ENCODE measurements around the gene COTL1.

Gene COTL1

DNA sequence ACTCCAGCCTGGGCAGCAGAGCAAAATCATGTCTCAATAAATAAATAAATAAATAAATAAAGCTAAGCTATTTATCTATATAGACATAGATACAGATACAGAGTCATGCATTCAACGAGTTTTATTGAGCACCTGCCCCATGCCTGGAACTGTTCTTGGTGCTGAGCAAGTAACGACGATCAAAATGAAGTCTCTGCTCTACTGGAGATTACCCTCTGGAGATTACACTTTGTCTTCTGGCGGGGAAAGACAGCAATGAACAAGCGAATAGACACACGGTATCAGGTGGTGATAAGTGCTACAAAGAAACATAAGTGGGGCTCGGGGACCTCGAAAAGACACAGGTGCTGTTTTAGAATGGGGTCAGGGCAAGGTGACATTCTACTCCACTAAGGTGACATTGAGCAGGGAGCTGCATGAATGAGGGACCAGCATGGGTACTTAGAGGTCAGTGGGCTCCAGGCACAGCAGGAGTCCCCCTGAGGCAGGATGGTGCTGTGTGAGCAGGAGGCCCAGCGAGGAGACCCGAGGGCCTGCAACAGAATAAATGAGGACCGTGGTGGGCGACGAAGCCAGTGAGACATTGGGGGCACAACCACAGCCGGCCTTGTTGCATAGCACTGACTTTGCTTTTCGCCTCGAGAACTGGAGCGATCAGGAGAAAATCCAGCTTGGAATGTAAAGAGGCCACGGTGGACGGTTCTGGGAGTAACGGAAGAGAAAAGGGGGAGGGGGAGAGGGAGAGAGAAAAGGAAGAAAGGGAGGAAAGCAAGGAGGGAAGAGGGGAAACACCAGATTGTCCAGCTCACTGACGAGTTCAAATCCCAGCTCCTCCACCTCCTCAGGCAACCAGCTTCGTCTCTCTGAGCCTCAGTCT lies 71.0 kb downstream of the COTL1 start:
- peaks cover 33% of the 10 kb centered on the region for H3K4me1 ChIP-seq (ENCODE audit: control insufficient read depth, insufficient read depth, low read length)
- no peaks in the 10 kb centered on the region for H3K36me3 ChIP-seq (ENCODE audit: control insufficient read depth, insufficient read depth, low read length)
- H3K27me3 ChIP-seq (ENCODE audit: control insufficient read depth, insufficient read depth, low read length), result no peaks in the 10 kb centered on the region
- H3K4me3 ChIP-seq (ENCODE audit: low read depth, low read length), result peak overlapping the region; percentile 29; the same call in 1 of the 2 replicates
- H3K9me3 ChIP-seq (ENCODE audit: control insufficient read depth, insufficient read depth, low read depth, low read length), result no peaks in the 10 kb centered on the region
- peak overlapping the region; percentile 45 for H3K9ac ChIP-seq (ENCODE audit: low read length)
- H3K27ac ChIP-seq (ENCODE audit: low read depth, low read length), result no peak overlapping the region; the same call in 1 of the 2 replicates

GRCh38 chr16:84545114-84545737 lies 72.7 kb downstream of the COTL1 start:
- Histone ChIP-seq H3K36me3 (ENCODE audit: control insufficient read depth, insufficient read depth, low read length) (no peaks in the 10 kb centered on the region), H3K9me3 (ENCODE audit: control insufficient read depth, insufficient read depth, low read depth, low read length) (no peaks in the 10 kb centered on the region), H3K4me3 (ENCODE audit: low read depth, low read length) (no peak overlapping the region), H3K27ac (ENCODE audit: low read depth, low read length) (no peak overlapping the region), H3K4me1 (ENCODE audit: control insufficient read depth, insufficient read depth, low read length) (peaks cover 30% of the 10 kb centered on the region), H3K27me3 (ENCODE audit: control insufficient read depth, insufficient read depth, low read length) (no peaks in the 10 kb centered on the region), H3K9ac (ENCODE audit: low read length) (no peak overlapping the region)

GRCh38 chr16:84544031-84544773 lies 73.7 kb downstream of the COTL1 start:
- Histone ChIP-seq H3K9me3 (ENCODE audit: control insufficient read depth, insufficient read depth, low read depth, low read length) (no peaks in the 10 kb centered on the region), H3K27ac (ENCODE audit: low read depth, low read length) (no peak overlapping the region), H3K9ac (ENCODE audit: low read length) (no peak overlapping the region), H3K4me3 (ENCODE audit: low read depth, low read length) (no peak overlapping the region), H3K36me3 (ENCODE audit: control insufficient read depth, insufficient read depth, low read length) (no peaks in the 10 kb centered on the region), H3K4me1 (ENCODE audit: control insufficient read depth, insufficient read depth, low read length) (peaks cover 22% of the 10 kb centered on the region), H3K27me3 (ENCODE audit: control insufficient read depth, insufficient read depth, low read length) (no peaks in the 10 kb centered on the region)

DNA sequence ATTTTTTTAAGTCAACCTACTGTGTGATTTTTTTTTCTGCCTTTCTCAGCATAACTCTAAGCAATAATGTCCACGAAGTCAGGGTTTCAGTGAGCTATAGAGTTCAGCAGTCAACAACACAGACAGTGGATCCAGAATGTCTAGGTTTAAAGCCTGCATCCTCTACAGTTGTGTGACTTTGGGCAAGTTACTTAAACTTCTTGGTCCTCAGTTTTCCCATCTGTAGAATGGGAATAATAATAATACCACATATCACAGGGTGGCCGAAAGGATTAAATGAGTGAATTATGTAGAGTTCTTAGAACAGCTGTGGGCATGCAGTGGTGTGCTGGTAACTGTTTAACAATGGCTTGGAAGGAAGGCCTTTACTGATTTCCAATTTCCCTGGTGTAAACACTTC lies 74.6 kb downstream of the COTL1 start:
- Histone ChIP-seq H3K4me3 (ENCODE audit: low read depth, low read length) (no peak overlapping the region), H3K27me3 (ENCODE audit: control insufficient read depth, insufficient read depth, low read length) (no peaks in the 10 kb centered on the region), H3K4me1 (ENCODE audit: control insufficient read depth, insufficient read depth, low read length) (peaks cover 14% of the 10 kb centered on the region), H3K9me3 (ENCODE audit: control insufficient read depth, insufficient read depth, low read depth, low read length) (no peaks in the 10 kb centered on the region), H3K27ac (ENCODE audit: low read depth, low read length) (no peak overlapping the region), H3K36me3 (ENCODE audit: control insufficient read depth, insufficient read depth, low read length) (no peaks in the 10 kb centered on the region), H3K9ac (ENCODE audit: low read length) (no peak overlapping the region)

DNA sequence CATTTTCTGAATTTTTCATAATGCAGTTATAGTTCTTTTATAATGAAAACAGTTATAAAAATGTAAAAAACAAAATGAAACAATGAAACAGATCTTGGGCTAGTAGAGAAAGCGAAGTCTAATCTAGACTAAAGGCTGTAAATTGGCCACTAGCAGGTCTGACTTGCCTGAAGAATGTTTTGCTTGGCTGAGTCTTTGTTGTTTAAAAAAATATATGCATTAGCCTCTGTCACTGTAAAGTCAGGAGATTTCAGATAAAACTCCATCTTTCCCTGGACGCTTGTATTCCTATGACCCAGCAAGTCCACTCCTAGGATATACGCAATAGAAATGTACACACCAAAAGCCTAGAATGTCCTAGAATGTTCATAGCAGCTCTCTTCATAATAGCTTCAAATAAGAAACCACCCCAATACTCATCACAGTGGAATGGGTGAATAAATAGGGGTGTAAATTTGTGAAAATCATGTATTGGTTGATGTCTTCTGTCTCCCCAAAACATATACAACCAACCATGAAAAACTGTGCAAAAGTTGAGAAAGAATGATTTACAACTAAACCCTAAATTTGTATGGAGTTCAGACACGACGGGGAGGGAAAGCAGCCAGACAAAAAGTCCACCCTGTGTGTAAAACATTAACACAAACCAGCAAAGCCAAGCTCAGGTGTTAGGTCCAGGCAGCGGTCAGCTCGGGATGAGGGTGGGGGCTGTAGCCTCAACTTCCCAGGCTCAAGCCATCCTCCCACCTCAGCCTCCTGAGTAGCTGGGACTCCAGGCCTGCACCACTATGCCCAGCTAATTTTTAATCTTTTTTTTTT lies 75.7 kb downstream of the COTL1 start:
- Histone ChIP-seq H3K27me3 (ENCODE audit: control insufficient read depth, insufficient read depth, low read length) (no peaks in the 10 kb centered on the region), H3K4me1 (ENCODE audit: control insufficient read depth, insufficient read depth, low read length) (peaks cover 14% of the 10 kb centered on the region), H3K9me3 (ENCODE audit: control insufficient read depth, insufficient read depth, low read depth, low read length) (no peaks in the 10 kb centered on the region), H3K27ac (ENCODE audit: low read depth, low read length) (no peak overlapping the region), H3K9ac (ENCODE audit: low read length) (no peak overlapping the region), H3K36me3 (ENCODE audit: control insufficient read depth, insufficient read depth, low read length) (no peaks in the 10 kb centered on the region), H3K4me3 (ENCODE audit: low read depth, low read length) (no peak overlapping the region)

- Histone ChIP-seq H3K36me3 (ENCODE audit: control insufficient read depth, insufficient read depth, low read length) (no peaks in the 10 kb centered on the region), H3K9ac (ENCODE audit: low read length) (no peak overlapping the region), H3K27me3 (ENCODE audit: control insufficient read depth, insufficient read depth, low read length) (no peaks in the 10 kb centered on the region), H3K4me1 (ENCODE audit: control insufficient read depth, insufficient read depth, low read length) (peaks cover 22% of the 10 kb centered on the region), H3K27ac (ENCODE audit: low read depth, low read length) (no peak overlapping the region), H3K9me3 (ENCODE audit: control insufficient read depth, insufficient read depth, low read depth, low read length) (no peaks in the 10 kb centered on the region), H3K4me3 (ENCODE audit: low read depth, low read length) (no peak overlapping the region)
Measured at GRCh38 chr16:84540194-84540593, 77.7 kb downstream of the COTL1 start.

- Histone ChIP-seq H3K9ac (ENCODE audit: low read length) (no peak overlapping the region), H3K27ac (ENCODE audit: low read depth, low read length) (no peak overlapping the region), H3K9me3 (ENCODE audit: control insufficient read depth, insufficient read depth, low read depth, low read length) (no peaks in the 10 kb centered on the region), H3K4me1 (ENCODE audit: control insufficient read depth, insufficient read depth, low read length) (peaks cover 29% of the 10 kb centered on the region), H3K36me3 (ENCODE audit: control insufficient read depth, insufficient read depth, low read length) (no peaks in the 10 kb centered on the region), H3K4me3 (ENCODE audit: low read depth, low read length) (no peak overlapping the region), H3K27me3 (ENCODE audit: control insufficient read depth, insufficient read depth, low read length) (no peaks in the 10 kb centered on the region)
Measured at GRCh38 chr16:84538222-84538840, 79.5 kb downstream of the COTL1 start.

DNA sequence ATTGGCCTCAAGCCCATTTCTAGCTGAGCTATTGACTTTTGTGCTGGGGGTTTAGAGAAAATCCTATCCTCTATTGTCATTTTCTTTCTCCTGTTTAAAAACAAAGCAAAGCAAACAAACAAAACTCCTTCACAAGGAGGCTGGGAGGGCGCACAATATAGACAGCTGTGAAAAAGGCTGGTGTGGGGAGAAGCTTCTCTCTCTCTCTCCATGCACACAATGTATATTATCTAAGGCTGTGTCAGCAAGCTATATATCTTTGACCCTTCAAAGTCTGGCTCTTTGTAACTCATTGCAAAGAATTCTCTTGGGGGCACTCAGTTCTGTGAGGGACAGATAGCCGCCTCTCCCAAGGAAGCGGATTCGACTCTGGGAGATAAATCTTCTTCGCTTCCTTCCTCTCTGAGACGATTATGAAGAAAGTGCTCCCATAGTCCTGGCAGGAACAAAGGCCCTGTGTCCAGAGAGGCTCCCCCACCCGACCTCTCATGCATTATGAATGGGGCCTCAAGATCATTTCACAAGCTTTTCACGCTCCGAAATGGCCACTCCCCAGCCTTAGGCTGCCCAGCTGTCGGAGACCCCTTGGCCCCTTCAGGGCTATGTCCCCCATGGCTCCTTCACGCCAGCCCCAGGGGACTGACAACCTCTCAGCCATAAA lies 80.3 kb downstream of the COTL1 start:
- no peaks in the 10 kb centered on the region for H3K36me3 ChIP-seq (ENCODE audit: control insufficient read depth, insufficient read depth, low read length)
- no peaks in the 10 kb centered on the region for H3K27me3 ChIP-seq (ENCODE audit: control insufficient read depth, insufficient read depth, low read length)
- H3K9ac ChIP-seq (ENCODE audit: low read length), result no peak overlapping the region
- peaks cover 35% of the 10 kb centered on the region for H3K4me1 ChIP-seq (ENCODE audit: control insufficient read depth, insufficient read depth, low read length)
- H3K9me3 ChIP-seq (ENCODE audit: control insufficient read depth, insufficient read depth, low read depth, low read length), result no peaks in the 10 kb centered on the region
- H3K27ac ChIP-seq (ENCODE audit: low read depth, low read length), result no peak overlapping the region
- H3K4me3 ChIP-seq (ENCODE audit: low read depth, low read length), result no peak overlapping the region

DNA sequence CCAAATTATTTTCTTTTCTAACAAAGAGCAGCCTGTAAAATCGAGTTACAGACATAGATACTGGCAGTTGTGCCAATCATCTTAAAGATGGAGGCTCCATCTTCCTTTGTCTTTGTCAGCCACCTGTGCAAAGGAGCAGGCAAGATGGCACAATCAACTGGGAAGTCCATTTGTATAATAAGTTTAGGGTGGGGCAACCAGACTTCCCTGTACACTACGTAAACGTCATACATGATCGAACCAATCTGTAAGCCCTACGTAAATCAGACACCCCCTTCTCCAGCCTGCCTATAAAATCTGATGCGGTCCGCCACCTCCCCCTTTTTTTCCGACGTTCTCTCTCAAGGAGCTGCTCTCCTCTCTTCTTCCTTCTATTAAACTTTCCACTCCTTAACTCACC lies 82.0 kb downstream of the COTL1 start:
- no peaks in the 10 kb centered on the region for H3K36me3 ChIP-seq (ENCODE audit: control insufficient read depth, insufficient read depth, low read length)
- H3K4me3 ChIP-seq (ENCODE audit: low read depth, low read length), result no peak overlapping the region
- peak overlapping the region; percentile 46; the same call in 1 of the 2 replicates for H3K27ac ChIP-seq (ENCODE audit: low read depth, low read length)
- no peaks in the 10 kb centered on the region for H3K27me3 ChIP-seq (ENCODE audit: control insufficient read depth, insufficient read depth, low read length)
- H3K9me3 ChIP-seq (ENCODE audit: control insufficient read depth, insufficient read depth, low read depth, low read length), result no peaks in the 10 kb centered on the region
- peaks cover 48% of the 10 kb centered on the region for H3K4me1 ChIP-seq (ENCODE audit: control insufficient read depth, insufficient read depth, low read length)
- H3K9ac ChIP-seq (ENCODE audit: low read length), result no peak overlapping the region

DNA sequence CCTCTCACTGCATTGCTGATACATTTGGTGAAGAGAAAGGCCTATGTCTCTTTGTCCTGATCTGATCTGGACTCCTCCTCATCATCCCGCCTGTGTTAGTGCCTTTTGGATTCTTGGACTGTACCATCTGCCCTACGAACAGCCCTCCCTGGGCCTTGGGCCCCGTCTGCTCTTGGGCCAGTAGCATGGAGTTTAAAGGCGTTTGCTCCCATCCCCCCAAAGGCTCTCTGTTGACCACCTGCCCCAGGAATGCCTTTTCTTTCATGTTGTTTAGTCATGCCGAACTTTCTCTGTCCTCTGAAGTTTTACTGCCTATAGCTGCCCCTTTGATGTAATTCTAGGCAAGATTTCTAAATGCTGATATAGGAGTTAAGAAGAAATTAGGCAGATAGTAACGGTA lies 82.5 kb downstream of the COTL1 start:
- H3K9ac ChIP-seq (ENCODE audit: low read length), result peak overlapping the region; percentile 58
- H3K4me3 ChIP-seq (ENCODE audit: low read depth, low read length), result no peak overlapping the region
- peaks cover 48% of the 10 kb centered on the region for H3K4me1 ChIP-seq (ENCODE audit: control insufficient read depth, insufficient read depth, low read length)
- peak overlapping the region; percentile 46; the same call in 1 of the 2 replicates for H3K27ac ChIP-seq (ENCODE audit: low read depth, low read length)
- H3K9me3 ChIP-seq (ENCODE audit: control insufficient read depth, insufficient read depth, low read depth, low read length), result peaks cover 3% of the 10 kb centered on the region
- no peaks in the 10 kb centered on the region for H3K27me3 ChIP-seq (ENCODE audit: control insufficient read depth, insufficient read depth, low read length)
- no peaks in the 10 kb centered on the region for H3K36me3 ChIP-seq (ENCODE audit: control insufficient read depth, insufficient read depth, low read length)
